ENCODE data around the gene CANX. TPM values are rescaled to one million over a fixed set of nuclear protein-coding genes. Genes with fewer than 3 reads are reported as not detected.

Gene CANX
- total and polyA plus RNA-seq, 4 experiments from 2014 or later = 259 to 417 (median 386) TPM

GRCh38 chr5:179763215-179763945 lies 64.6 kb downstream of the CANX start:
- peak; percentile 42 to 70 (median 51) for DNase-seq
- Histone ChIP-seq H3K4me1 (ENCODE audit: insufficient read depth, low read length) (peaks cover 48% of the 10 kb centered on the region), H3K36me3 (ENCODE audit: insufficient read depth, low read length) (peaks cover 22% of the 10 kb centered on the region), H3K9me3 (ENCODE audit: control insufficient read depth in 1 of 2, low read length in 2 of 2) (no peaks in the 10 kb centered on the region), H3K27me3 (ENCODE audit: insufficient read depth, low read length) (no peaks in the 10 kb centered on the region), H3K27ac (ENCODE audit: low read depth, low read length) (no peak overlapping the region), H3K4me3 (ENCODE audit: low read length in 2 of 2) (no peak overlapping the region)
- Mint-ChIP-seq H3K36me3 (peaks cover 16 to 33% of the 10 kb centered on the region in 2 donors), H3K4me3 (no peak overlapping the region), H3K27ac (peak overlapping the region in 5 of 7 donors; percentile 24 to 60 (median 50)), H3K9me3 (no peaks in the 10 kb centered on the region), H3K4me1 (peaks cover 35 to 69% (median 48%) of the 10 kb centered on the region in 4 donors), H3K27me3 (no peaks in the 10 kb centered on the region)
- intact Hi-C loops (cut with micrococcal nuclease) = loop anchor here (1.0 kb wide), 4 partner anchors 33 to 327 kb away; partner anchors contain the start of gene MRNIP
- CTCF ChIA-PET (ENCODE audit: partially characterized antibody) = interaction anchor here (0.7 to 5.7 kb wide), 32 partner anchors 8 to 329 kb away, joined by 3 to 53 read pairs (median 4); partner anchors contain the start of genes LTC4S, MAML1, RNF130 and TBC1D9B
- POLR2A ChIA-PET (ENCODE audit: partially characterized antibody) = interaction anchor here (0.6 to 3.3 kb wide), 12 partner anchors 8 to 145 kb away, joined by 3 to 18 read pairs (median 4); partner anchors contain the start of genes HNRNPH1, LTC4S, MAML1 and TBC1D9B

GRCh38 chr5:179764056-179764455 lies 65.3 kb downstream of the CANX start:
- Histone ChIP-seq H3K9me3 (ENCODE audit: control insufficient read depth in 1 of 2, low read length in 2 of 2) (no peaks in the 10 kb centered on the region), H3K36me3 (ENCODE audit: insufficient read depth, low read length) (peaks cover 28% of the 10 kb centered on the region), H3K27ac (ENCODE audit: low read depth, low read length) (no peak overlapping the region), H3K4me3 (ENCODE audit: low read length in 2 of 2) (no peak overlapping the region), H3K4me1 (ENCODE audit: insufficient read depth, low read length) (peaks cover 44% of the 10 kb centered on the region), H3K27me3 (ENCODE audit: insufficient read depth, low read length) (no peaks in the 10 kb centered on the region)
- Mint-ChIP-seq H3K27ac (peak overlapping the region in 2 of 7 donors; percentile 13 to 69), H3K4me1 (peaks cover 33 to 65% (median 45%) of the 10 kb centered on the region in 4 donors), H3K9me3 (no peaks in the 10 kb centered on the region), H3K4me3 (no peak overlapping the region), H3K27me3 (no peaks in the 10 kb centered on the region), H3K36me3 (peaks cover 16 to 39% of the 10 kb centered on the region in 2 donors)
- intact Hi-C loops (cut with micrococcal nuclease) = no loop called here
- POLR2A ChIA-PET (ENCODE audit: partially characterized antibody) = interaction anchor here (0.6 to 3.3 kb wide), 4 partner anchors 30 to 144 kb away, joined by 3 to 18 read pairs (median 6); partner anchors contain the start of genes LTC4S, MAML1 and TBC1D9B
- no peak for DNase-seq
- CTCF ChIA-PET (ENCODE audit: partially characterized antibody) = interaction anchor here (0.7 to 5.7 kb wide), 13 partner anchors 9 to 143 kb away, joined by 3 to 53 read pairs (median 12); partner anchors contain the start of genes LTC4S, MAML1 and TBC1D9B

- Mint-ChIP-seq H3K4me3 (no peak overlapping the region), H3K27me3 (no peaks in the 10 kb centered on the region), H3K9me3 (no peaks in the 10 kb centered on the region), H3K4me1 (peaks cover 21 to 52% (median 32%) of the 10 kb centered on the region in 4 donors), H3K36me3 (peaks cover 25 to 48% of the 10 kb centered on the region in 2 donors), H3K27ac (no peak overlapping the region)
- intact Hi-C loops (cut with micrococcal nuclease) = no loop called here
- ChIA-PET CTCF (ENCODE audit: partially characterized antibody) (interaction anchor here (1.3 to 5.7 kb wide), 2 partner anchors 31 to 36 kb away, joined by 4 to 53 read pairs; partner anchors contain the start of gene LTC4S), POLR2A (ENCODE audit: partially characterized antibody) (no interaction called here)
- DNase-seq = no peak
- no peaks in the 10 kb centered on the region for H3K9me3 ChIP-seq (ENCODE audit: control insufficient read depth in 1 of 2, low read length in 2 of 2)
- H3K4me3 ChIP-seq (ENCODE audit: low read length in 2 of 2) = no peak overlapping the region
- H3K4me1 ChIP-seq (ENCODE audit: insufficient read depth, low read length) = peaks cover 30% of the 10 kb centered on the region
- no peak overlapping the region for H3K27ac ChIP-seq (ENCODE audit: low read depth, low read length)
- no peaks in the 10 kb centered on the region for H3K27me3 ChIP-seq (ENCODE audit: insufficient read depth, low read length)
- H3K36me3 ChIP-seq (ENCODE audit: insufficient read depth, low read length) = peaks cover 42% of the 10 kb centered on the region
These were observed 66.6 kb downstream of the CANX start for GRCh38 chr5:179765400-179765799.

- peaks cover 50% of the 10 kb centered on the region for H3K36me3 ChIP-seq (ENCODE audit: insufficient read depth, low read length)
- Mint-ChIP-seq H3K4me3 (no peak overlapping the region), H3K36me3 (peaks cover 32 to 55% of the 10 kb centered on the region in 2 donors)
These were observed 67.4 kb downstream of the CANX start for GRCh38 chr5:179766021-179766725.

GRCh38 chr5:179766726-179767455 lies 68.1 kb downstream of the CANX start:
- H3K4me3 ChIP-seq (ENCODE audit: low read length in 2 of 2) = no peak overlapping the region
- peaks cover 57% of the 10 kb centered on the region for H3K36me3 ChIP-seq (ENCODE audit: insufficient read depth, low read length)
- no peaks in the 10 kb centered on the region for H3K9me3 ChIP-seq (ENCODE audit: control insufficient read depth in 1 of 2, low read length in 2 of 2)
- Mint-ChIP-seq H3K36me3 (peaks cover 36 to 62% of the 10 kb centered on the region in 2 donors), H3K27me3 (no peaks in the 10 kb centered on the region), H3K4me3 (no peak overlapping the region), H3K4me1 (peaks cover 15 to 37% (median 23%) of the 10 kb centered on the region in 4 donors), H3K9me3 (no peaks in the 10 kb centered on the region), H3K27ac (peak overlapping the region in 1 of 7 donors; percentile 17)
- no peaks in the 10 kb centered on the region for H3K27me3 ChIP-seq (ENCODE audit: insufficient read depth, low read length)
- ChIA-PET CTCF (ENCODE audit: partially characterized antibody) (interaction anchor here (0.7 to 2.5 kb wide), 9 partner anchors 9 to 325 kb away, joined by 3 to 7 read pairs (median 4); no protein-coding TSS in a partner anchor), POLR2A (ENCODE audit: partially characterized antibody) (no interaction called here)
- intact Hi-C loops (cut with micrococcal nuclease) = no loop called here
- no peak for DNase-seq
- H3K27ac ChIP-seq (ENCODE audit: low read depth, low read length) = no peak overlapping the region
- peaks cover 24% of the 10 kb centered on the region for H3K4me1 ChIP-seq (ENCODE audit: insufficient read depth, low read length)

More at GRCh38 chr5:179766021-179766725, 67.4 kb downstream of the CANX start:
- ChIA-PET POLR2A (ENCODE audit: partially characterized antibody) (no interaction called here), CTCF (ENCODE audit: partially characterized antibody) (interaction anchor here (0.7 to 5.7 kb wide), 7 partner anchors 8 to 325 kb away, joined by 3 to 53 read pairs (median 4); partner anchors contain the start of gene LTC4S)
- no peak overlapping the region for H3K4me3 ChIP-seq (ENCODE audit: low read length in 2 of 2)
- Mint-ChIP-seq H3K9me3 (no peaks in the 10 kb centered on the region), H3K4me1 (peaks cover 18 to 44% (median 29%) of the 10 kb centered on the region in 4 donors), H3K27me3 (no peaks in the 10 kb centered on the region), H3K27ac (peak overlapping the region in 1 of 7 donors; percentile 57)
- intact Hi-C loops (cut with micrococcal nuclease) = no loop called here
- no peak overlapping the region for H3K27ac ChIP-seq (ENCODE audit: low read depth, low read length)
- DNase-seq = no peak
- no peaks in the 10 kb centered on the region for H3K9me3 ChIP-seq (ENCODE audit: control insufficient read depth in 1 of 2, low read length in 2 of 2)
- no peaks in the 10 kb centered on the region for H3K27me3 ChIP-seq (ENCODE audit: insufficient read depth, low read length)
- peaks cover 30% of the 10 kb centered on the region for H3K4me1 ChIP-seq (ENCODE audit: insufficient read depth, low read length)

- DNase-seq = no peak
- peaks cover 41 to 69% of the 10 kb centered on the region in 2 donors for H3K36me3 Mint-ChIP-seq
- H3K27ac ChIP-seq (ENCODE audit: low read depth, low read length) = no peak overlapping the region
- intact Hi-C loops (cut with micrococcal nuclease) = no loop called here
- peaks cover 17% of the 10 kb centered on the region for H3K4me1 ChIP-seq (ENCODE audit: insufficient read depth, low read length)
- ChIA-PET POLR2A (ENCODE audit: partially characterized antibody) (no interaction called here), CTCF (ENCODE audit: partially characterized antibody) (interaction anchor here (0.7 to 2.5 kb wide), 6 partner anchors 9 to 146 kb away, joined by 3 to 7 read pairs (median 4); no protein-coding TSS in a partner anchor)
- H3K9me3 Mint-ChIP-seq = no peaks in the 10 kb centered on the region
- peaks cover 64% of the 10 kb centered on the region for H3K36me3 ChIP-seq (ENCODE audit: insufficient read depth, low read length)
- H3K4me3 ChIP-seq (ENCODE audit: low read length in 2 of 2) = no peak overlapping the region
- H3K9me3 ChIP-seq (ENCODE audit: control insufficient read depth in 1 of 2, low read length in 2 of 2) = no peaks in the 10 kb centered on the region
- H3K4me3 Mint-ChIP-seq = no peak overlapping the region
- no peaks in the 10 kb centered on the region for H3K27me3 Mint-ChIP-seq
- H3K27me3 ChIP-seq (ENCODE audit: insufficient read depth, low read length) = no peaks in the 10 kb centered on the region
- H3K4me1 Mint-ChIP-seq = peaks cover 11 to 30% (median 18%) of the 10 kb centered on the region in 4 donors
- peak overlapping the region in 2 of 7 donors; percentile 35 to 60 for H3K27ac Mint-ChIP-seq
These were observed 68.8 kb downstream of the CANX start for GRCh38 chr5:179767496-179768100.

All from CD4-positive, alpha-beta memory T cell (primary cell).